NT2/D1 (cell line): ENCODE measurements around the gene LGALS14.

Experiments used
- YY1 ChIP-seq: IDR thresholded peaks from 2 replicates; pipeline ENCODE4 v1.6.1; 2011; ENCODE audit not compliant: insufficient read length, insufficient read depth
- ZNF274 ChIP-seq: IDR thresholded peaks from 2 replicates; pipeline ENCODE4 v1.6.1; 2011; ENCODE audit warnings: mild to moderate bottlenecking, low read depth, low read length

DNA sequence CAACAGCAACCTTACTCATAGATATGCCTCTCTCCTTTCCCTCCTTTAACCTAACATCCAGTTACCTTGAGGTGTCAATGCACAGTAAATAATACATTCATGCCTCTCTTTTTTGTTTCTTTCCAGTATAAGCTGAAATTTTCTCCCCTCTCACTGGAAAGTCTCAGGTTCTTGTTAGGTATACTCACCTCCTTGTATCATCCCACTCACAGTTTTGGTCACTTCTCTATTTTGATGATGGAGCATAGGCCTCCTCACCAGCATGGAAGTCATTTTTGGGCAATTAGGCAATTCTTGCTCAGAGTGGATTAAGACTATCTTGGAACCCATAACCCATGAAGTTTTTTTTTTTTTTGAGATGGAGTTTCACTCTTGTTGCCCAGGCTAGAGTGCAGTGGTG, 5.7 kb upstream of the LGALS14 start:
- TF ChIP-seq YY1 (no peak), ZNF274 (no peak)
